Right ventricle myocardium superior (tissue), 1 donor: ENCODE results near the gene GCSAM. TPM values are rescaled to one million over a fixed set of nuclear protein-coding genes. Genes with fewer than 3 reads are reported as not detected.
"Not testable (repeated sequence)": the region's sequence is repeated elsewhere in the genome, so short reads cannot be mapped to it uniquely, and the experiment has no call there.

Experiments
- ATAC-seq: fragments of 200-7000 bp; cut with Tn5 transposase; one replicate; pipeline ENCODE4 v1.9.1; 2020; ENCODE audit warnings: mild to moderate bottlenecking; ENCODE audit not compliant: poor library complexity
- DNase-seq: peaks from one replicate; pipeline ENCODE4 v3.0.0-alpha.2; 2020
- intact Hi-C: fragments of 100-400 bp; cut with DNase I; formaldehyde crosslinking; loops from one replicate; pipeline ENCODE4 v1.11.2; 2022
- microRNA-seq: library from miRNA; unstranded; fragments of <30 nt; microRNA quantifications from one replicate; pipeline ENCODE4 v1.2.0, GENCODE V29; 2020
- total RNA-seq: library from RNA; stranded (reverse); fragmentation: NEBNext Ultra II Directional; extraction: Animal tissue kit (Norgen Biotek cat#: 25700); gene quantifications from one replicate; pipeline ENCODE4 v1.2.1, GENCODE V29; 2021
- donor health status: DM: no; HTN: yes; CAD: no; lungs with severe emphysema.

Gene GCSAM
- total RNA-seq, 1 donor from 2014 or later, result not detected

DNA sequence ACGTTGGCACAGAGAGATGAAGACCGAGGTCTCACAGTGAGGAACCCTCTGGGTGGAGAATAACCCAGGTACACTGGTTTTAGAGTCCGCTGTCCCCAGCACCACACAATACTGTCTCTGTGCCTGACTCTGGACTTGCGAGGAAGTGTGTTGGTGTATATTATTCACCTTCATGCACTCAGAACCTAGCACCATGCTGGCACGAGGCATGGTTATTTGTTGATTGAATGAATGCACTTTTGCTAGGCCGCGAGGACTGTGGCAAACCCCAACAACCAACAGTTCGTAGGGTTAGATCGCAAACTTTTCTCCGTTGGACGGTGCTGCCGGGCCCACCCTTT, 47.3 kb downstream of the GCSAM start:
- ATAC-seq (no peak), DNase-seq (no peak)
- intact Hi-C loops, result no loop called here

DNA sequence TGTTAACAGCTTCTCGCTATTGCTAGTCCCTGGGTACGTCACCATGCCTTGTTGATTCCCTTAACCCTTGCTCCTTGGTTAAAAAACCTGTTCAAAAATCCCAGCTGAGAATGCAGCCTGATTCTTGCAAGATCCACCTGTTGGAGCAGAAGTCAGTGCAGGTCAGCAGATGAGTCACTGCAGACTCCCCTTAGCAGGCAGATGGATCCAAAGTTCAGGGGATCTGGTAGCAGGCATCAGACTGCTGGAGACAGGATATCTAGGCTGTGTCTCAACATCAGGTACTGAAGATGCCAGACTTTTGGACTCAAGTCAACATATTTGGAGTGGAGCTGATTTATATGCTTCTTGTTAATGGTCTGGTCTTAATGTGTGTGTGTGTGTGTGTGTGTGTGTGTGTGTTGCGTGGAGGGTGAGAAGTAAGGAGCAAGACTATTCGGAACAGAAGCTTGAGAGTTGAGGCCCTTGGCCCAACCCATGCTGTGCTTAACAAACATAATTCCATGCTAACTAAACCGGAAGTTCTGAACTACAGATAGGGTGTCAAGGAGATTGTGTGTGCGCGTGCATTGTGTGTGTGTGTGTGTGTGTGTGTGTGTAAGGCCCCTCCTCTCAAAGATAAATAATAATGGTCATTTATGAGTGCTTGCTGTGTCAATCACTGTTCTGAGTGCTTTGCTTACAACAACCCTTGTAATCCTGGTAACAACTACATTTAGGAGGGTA, 47.9 kb downstream of the GCSAM start:
- intact Hi-C loops, result no loop called here

DNA sequence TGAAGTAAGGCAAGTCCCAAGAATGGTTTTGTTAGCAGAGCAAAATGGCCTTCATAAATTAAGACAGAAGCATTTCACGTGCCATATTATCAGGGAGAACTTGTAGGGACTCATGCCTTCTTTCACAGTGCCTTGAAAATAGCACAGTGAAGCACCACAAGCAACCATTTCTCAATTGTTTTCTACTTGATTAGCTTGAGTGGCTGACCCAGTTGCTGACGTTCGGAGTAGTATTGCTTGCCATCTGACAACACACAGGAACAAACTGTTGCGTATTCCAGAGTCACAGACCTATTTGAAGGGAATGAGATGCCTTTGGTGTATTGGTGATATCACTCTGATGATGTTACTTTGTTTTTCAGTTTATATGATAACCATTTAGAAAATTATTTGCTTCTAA, 49.8 kb downstream of the GCSAM start:
- DNase-seq (no peak), ATAC-seq (peak; percentile 49)
- intact Hi-C loops, result no loop called here

More for the DNA sequence above, 47.9 kb downstream of the GCSAM start:
- no peak for DNase-seq
- no peak for ATAC-seq

DNA sequence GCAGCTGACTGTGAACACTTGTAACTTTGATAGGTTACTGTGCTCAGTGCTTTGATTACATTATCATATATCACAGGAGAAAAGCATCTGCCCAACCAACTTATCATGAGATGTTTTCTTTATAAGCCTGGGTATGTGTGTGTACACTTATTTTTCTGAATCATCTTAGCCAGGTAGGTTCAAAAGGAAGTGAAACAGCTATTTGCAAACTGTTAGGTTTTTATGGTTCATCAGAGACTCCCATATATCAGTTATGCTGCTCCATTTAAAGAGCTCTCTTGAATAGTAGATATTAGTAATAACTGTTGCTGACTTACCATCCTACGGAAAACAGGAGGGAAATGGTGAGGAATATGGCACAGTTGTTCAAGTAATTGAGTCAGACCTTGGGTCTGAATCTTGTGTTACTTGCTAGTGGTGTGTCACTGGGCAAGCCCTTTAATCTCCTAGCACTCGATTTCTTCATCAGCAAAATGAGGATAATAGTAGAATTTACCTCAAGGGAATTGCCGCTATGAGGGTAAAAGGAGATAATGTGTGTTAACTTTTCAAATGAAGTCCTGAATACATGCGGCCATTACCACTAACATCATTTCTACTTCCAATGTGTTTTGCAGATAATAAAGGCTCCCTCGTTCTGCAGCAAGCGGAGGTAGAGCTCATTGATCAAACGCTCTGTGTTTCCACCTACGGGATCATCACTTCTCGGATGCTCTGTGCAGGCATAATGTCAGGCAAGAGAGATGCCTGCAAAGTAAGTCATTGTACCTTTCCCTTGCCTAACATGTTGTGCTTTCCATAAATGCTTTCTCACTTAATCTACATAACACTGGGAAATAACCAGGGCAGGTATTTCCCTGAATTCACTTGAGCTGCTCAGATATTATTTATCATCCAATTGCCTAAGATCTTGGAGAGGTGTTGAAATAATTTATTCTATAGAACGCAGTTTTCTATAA, 54.6 kb downstream of the GCSAM start:
- no peak for ATAC-seq
- no peak for DNase-seq
- intact Hi-C loops, result no loop called here

DNA sequence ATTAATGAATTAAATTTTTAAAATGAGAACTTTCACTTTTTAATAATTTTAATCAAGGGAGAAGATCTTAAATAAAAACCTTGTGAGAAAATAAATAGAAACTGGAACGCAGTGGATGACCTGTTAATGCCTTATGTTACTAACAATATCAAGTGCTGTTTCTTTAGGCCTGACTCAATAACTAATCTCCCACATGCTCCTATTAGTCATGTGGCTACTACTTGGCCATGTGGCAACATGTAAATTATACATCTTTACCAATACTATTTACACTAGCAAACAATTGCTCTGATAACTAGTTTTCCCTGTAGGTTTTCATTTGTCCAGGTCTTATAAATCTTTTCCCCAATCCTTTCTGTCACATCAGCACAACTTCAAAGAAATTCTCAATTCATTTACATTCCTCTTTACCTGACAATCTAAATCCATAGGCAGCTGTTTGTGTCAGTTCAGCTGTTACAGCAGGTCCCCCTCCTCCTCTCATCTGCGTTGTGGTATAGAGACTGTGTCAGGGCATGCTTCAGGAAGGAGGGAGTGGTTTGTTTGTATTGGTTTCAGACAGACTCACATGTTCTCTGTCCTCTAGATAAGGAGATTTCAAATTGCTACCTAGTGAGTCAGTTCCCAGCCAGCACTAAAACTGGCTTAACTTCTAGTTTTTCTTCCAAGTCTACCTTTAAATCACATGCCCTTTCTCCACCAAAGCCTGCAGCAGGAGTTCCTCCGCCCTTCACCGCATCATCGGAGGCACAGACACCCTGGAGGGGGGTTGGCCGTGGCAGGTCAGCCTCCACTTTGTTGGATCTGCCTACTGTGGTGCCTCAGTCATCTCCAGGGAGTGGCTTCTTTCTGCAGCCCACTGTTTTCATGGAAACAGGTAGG, 58.2 kb downstream of the GCSAM start:
- ATAC-seq (peak; percentile 69), DNase-seq (no peak)
- intact Hi-C loops, result no loop called here

DNA sequence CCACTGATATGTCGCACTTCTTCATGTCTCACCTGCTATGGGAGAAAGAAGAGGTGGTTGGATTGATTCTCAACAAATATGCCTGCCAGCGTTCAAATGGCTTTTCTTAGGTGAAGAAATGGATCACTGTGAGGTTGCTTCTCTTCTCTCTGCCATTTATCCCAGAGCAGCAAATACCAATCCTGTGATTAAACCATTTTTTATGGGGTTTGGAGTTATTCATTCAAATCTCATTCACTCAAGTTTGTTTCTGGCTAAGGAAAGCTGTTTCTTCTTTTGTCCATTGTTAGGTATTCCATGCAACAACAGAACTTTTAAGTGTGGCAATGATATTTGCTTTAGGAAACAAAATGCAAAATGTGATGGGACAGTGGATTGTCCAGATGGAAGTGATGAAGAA, 59.0 kb downstream of the GCSAM start:
- intact Hi-C loops, result no loop called here
- ATAC-seq (no peak), DNase-seq (no peak)

DNA sequence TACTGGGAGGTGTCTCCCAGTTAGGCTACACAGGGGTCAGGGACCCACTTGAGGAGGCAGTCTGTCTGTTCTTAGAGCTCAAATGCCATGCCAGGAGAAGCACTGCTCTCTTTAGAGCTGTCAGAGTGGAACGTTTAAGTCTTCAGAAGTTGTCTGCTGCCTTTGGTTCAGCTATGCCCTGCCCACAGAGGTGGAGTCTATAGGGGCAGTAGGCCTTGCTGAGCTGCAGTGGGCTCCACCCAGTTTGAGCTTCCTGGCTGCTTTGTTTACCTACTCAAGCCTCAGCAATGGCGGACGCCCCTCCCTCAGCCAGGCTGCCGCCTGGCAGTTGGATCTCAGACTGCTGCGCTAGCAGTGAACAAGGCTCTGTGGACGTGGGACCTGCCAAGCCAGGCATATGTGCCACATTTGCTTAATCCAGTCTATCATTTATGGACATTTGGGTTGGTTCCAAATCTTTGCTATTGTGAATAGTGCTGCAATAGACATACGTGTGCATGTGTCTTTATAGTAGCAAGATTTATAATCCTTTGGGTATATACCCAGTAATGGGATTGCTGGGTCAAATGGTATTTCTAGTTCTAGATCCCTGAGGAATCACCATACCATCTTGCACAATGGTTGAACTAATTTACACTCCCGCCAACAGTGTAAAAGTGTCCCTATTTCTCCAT, 60.5 kb downstream of the GCSAM start:
- ATAC-seq, intact Hi-C loops, DNase-seq: not testable (repeated sequence)

Small RNAs within 50 kb of the gene (microRNA-seq; reads per million reads assigned to microRNA genes)
- gene MIR567, result not detected

Other genes with a start within 250 kb of the GCSAM start
- gene ABHD10, start 154.2 kb downstream of the GCSAM start, total RNA-seq, result 59.0 TPM
- not detected for gene TAGLN3, start 134.3 kb downstream of the GCSAM start, total RNA-seq
- not detected for gene TMPRSS7, start 98.5 kb downstream of the GCSAM start, total RNA-seq
- 2.5 TPM for gene C3orf52, start 46.9 kb downstream of the GCSAM start, total RNA-seq
- gene SLC9C1, start 161.0 kb upstream of the GCSAM start, total RNA-seq, result 1.7 TPM
- gene CD200, start 199.9 kb upstream of the GCSAM start, total RNA-seq, result 0.91 TPM